Nephron (organoid): ENCODE measurements around the gene GLYR1.

Experiments
- H3K27ac Mint-ChIP-seq, 3 experiments: 2 replicates each; pipeline ENCODE4 v1.8.0; 2020; ENCODE audit warnings: mixed read lengths in 3 of 3, mild to moderate bottlenecking in 2 of 3, moderate library complexity in 1 of 3
- H3K27me3 Mint-ChIP-seq: 2 replicates; pipeline ENCODE4 v1.8.0; 2021; ENCODE audit warnings: low read depth, mild to moderate bottlenecking, moderate library complexity, mixed read lengths
- H3K36me3 Mint-ChIP-seq: 2 replicates; pipeline ENCODE4 v1.8.0; 2020; ENCODE audit warnings: low read depth, mixed read lengths
- H3K4me1 Mint-ChIP-seq: 2 replicates; pipeline ENCODE4 v1.8.0; 2020; ENCODE audit warnings: mixed read lengths
- H3K4me3 Mint-ChIP-seq, 3 experiments: 2 replicates each; pipeline ENCODE4 v1.8.0; 2020; ENCODE audit warnings: mild to moderate bottlenecking in 3 of 3, mixed read lengths in 3 of 3, moderate library complexity in 2 of 3
- H3K9me3 Mint-ChIP-seq: 2 replicates; pipeline ENCODE4 v1.8.0; 2020; ENCODE audit warnings: mixed read lengths
- CTCF ChIP-seq, 3 experiments: fragments of 200-600 bp; sonication (generic); IDR thresholded peaks; one replicate each; pipeline ENCODE4 v1.5.0; 2021; ENCODE audit warnings: antibody characterized with exemption in 3 of 3; ENCODE audit not compliant: unreplicated experiment in 3 of 3

Gene GLYR1

DNA sequence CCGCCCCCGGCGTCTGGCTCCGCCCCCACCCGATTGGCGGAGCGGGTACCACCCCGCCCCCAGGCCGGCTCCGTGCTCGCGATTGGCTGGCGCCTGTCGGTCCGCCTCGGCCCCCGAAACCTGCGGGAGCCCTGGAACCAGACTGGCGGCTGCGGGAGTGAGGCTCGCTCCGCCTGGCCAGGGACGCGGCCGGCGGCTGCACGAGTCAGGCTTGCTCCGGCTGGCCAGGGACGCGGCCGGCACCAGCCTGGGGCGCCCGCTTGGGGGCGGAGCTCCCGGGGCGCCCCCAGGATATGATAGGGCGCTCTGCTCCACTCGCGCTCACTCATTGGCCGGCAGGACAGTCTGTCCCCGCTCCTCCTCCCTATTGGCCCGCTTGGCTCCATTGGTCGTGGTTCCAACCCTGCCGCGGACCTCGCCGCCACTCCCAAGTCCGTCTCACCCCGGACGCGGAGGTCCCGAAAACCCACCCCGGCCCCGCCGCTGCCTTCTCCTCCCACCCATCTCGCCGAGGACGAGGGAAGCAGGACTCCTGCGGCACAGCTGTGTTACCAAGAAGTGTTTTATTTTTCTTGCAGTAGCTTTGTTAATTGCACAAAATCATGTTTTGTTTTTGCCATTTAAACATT, 44.3 kb downstream of the GLYR1 start:
- peak overlapping the region; percentile 88 to 91 (median 89) for H3K4me3 Mint-ChIP-seq
- peaks cover 20% of the 10 kb centered on the region for H3K36me3 Mint-ChIP-seq
- no peaks in the 10 kb centered on the region for H3K27me3 Mint-ChIP-seq
- peak overlapping the region; percentile 88 to 94 (median 93) for H3K27ac Mint-ChIP-seq
- H3K4me1 Mint-ChIP-seq: peaks cover 20% of the 10 kb centered on the region
- peak in 1 of 3 experiments; percentile 26 for TF ChIP-seq CTCF (IDR thresholded peaks at IDR 0.05; ENCODE audit: unreplicated experiment in 3 of 3)
- no peaks in the 10 kb centered on the region for H3K9me3 Mint-ChIP-seq

GRCh38 chr16:4801962-4802658, 45.0 kb downstream of the GLYR1 start, which contains the start of gene ROGDI:
Gene ROGDI (minus strand): TSS chr16:4802633. CDS start chr16:4802571, 62 bp downstream.
- no peak for TF ChIP-seq CTCF (IDR thresholded peaks at IDR 0.05; ENCODE audit: unreplicated experiment in 3 of 3)
- Mint-ChIP-seq H3K9me3 (no peaks in the 10 kb centered on the region), H3K27me3 (no peaks in the 10 kb centered on the region), H3K4me1 (peaks cover 20% of the 10 kb centered on the region), H3K27ac (peak within 1 kb of the TSS; percentile 88 to 94 (median 93)), H3K36me3 (peaks cover 17% of the 10 kb centered on the region), H3K4me3 (peak within 1 kb of the TSS; percentile 89 to 91 (median 89))

DNA sequence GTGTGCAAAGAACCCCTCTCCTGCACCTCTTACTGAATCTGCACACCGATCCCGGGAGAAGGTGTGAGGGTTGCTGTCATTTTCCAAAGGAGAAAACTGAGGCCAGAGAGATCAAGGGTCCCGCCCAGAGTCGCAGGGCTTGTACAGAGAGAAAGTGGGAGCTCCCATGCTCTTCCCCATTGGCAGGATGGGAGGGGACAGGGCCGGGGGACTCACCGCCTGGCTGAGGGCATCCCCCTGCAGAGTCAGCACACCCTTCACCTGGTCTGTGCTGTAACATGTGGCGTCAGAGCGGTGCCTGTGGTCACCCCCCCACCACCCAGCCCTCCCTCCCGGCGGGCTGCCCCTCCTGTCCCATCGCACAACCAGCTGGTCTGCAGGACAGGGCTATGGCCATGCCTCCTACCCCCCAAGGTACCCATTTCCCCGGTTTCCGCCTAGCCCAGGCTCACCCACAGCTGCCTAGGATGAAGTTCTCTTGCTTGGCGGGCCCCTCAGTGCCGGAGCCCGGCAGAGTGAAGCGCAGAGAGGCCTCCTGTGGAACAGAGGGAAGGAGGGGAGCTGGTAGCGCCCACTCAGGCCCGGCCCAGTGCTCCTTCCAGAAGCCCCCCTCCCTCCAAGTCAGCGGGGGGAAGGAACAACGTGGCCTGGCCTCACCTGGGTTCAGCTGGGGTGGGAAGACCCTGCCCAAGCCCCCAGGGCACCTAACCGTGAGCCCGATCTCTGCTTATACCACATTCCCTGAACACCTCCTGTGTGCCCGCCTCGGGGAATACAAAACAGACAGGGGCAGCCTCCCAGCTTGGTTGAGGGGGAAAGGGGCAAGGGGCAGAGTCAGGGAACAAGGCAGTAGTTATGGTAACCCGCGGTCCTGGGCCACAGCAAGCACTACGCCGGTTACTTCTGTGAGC, 45.8 kb downstream of the GLYR1 start:
- Mint-ChIP-seq H3K4me3 (peak overlapping the region; percentile 87 to 91 (median 89)), H3K27me3 (no peaks in the 10 kb centered on the region), H3K4me1 (peaks cover 20% of the 10 kb centered on the region), H3K36me3 (peaks cover 16% of the 10 kb centered on the region), H3K27ac (peak overlapping the region in 1 of 3 experiments; percentile 73), H3K9me3 (no peaks in the 10 kb centered on the region)
- no peak for TF ChIP-seq CTCF (IDR thresholded peaks at IDR 0.05; ENCODE audit: unreplicated experiment in 3 of 3)

GRCh38 chr16:4800290-4801041, 46.6 kb downstream of the GLYR1 start:
- H3K36me3 Mint-ChIP-seq: peaks cover 13% of the 10 kb centered on the region
- peak overlapping the region in 2 of 3 experiments; percentile 48 to 63 for H3K27ac Mint-ChIP-seq
- H3K9me3 Mint-ChIP-seq: no peaks in the 10 kb centered on the region
- peaks cover 20% of the 10 kb centered on the region for H3K4me1 Mint-ChIP-seq
- peak overlapping the region; percentile 87 to 91 (median 89) for H3K4me3 Mint-ChIP-seq
- H3K27me3 Mint-ChIP-seq: no peaks in the 10 kb centered on the region
- TF ChIP-seq CTCF (IDR thresholded peaks at IDR 0.05; ENCODE audit: unreplicated experiment in 3 of 3): no peak

DNA sequence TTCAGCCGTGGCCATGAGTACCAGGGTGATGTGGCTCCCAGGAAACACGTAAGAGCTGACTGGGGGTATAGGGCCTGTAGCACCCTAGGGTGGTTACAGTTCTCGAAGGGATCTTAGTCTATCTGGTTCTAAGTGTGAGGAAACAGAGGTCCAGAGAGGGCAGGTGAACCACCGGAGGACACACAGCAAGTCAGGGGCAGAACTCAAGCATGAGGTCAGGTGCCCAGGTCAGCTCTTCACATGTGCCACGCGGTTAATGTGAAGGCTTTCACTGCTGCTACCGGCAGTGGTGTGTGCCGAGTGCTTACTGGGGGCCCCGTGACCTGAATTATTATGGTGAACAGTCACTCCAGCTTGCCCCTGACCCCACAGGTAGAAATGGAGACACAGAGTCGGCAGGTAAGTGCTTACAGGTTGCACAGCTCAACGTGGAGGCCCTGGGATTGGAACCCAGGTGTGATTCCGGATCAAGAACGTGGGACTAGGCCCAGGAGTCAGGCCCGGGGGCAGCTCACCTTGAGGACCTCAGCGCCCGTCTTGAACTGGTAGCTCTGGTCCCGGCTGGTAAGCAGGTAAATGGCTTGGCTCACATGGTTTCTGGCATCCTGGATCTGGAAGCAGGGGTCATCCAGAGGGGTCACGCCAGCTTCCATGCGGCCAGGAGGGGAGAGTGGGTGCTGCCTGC, 47.8 kb downstream of the GLYR1 start:
- H3K27ac Mint-ChIP-seq: no peak overlapping the region
- no peaks in the 10 kb centered on the region for H3K9me3 Mint-ChIP-seq
- TF ChIP-seq CTCF (IDR thresholded peaks at IDR 0.05; ENCODE audit: unreplicated experiment in 3 of 3): no peak
- peaks cover 4% of the 10 kb centered on the region for H3K36me3 Mint-ChIP-seq
- no peaks in the 10 kb centered on the region for H3K27me3 Mint-ChIP-seq
- H3K4me3 Mint-ChIP-seq: peak overlapping the region; percentile 35 to 70 (median 61)
- peaks cover 15% of the 10 kb centered on the region for H3K4me1 Mint-ChIP-seq
